ENCODE data around the gene APOL1. TPM values are rescaled to one million over a fixed set of nuclear protein-coding genes. Genes with fewer than 3 reads are reported as not detected.

Gene APOL1
- total RNA-seq, 2 donors from 2014 or later, result 19.6 to 22.9 TPM

- H3K4me1 ChIP-seq (replicated peaks), result peaks cover 3% of the 10 kb centered on the region
- H3K4me3 ChIP-seq, result no peak overlapping the region
- TF ChIP-seq POLR2AphosphoS5 (IDR thresholded peaks at IDR 0.05) (no peak), POLR2A (IDR thresholded peaks at IDR 0.05) (no peak)
- TF ChIP-seq, protein P1, sequence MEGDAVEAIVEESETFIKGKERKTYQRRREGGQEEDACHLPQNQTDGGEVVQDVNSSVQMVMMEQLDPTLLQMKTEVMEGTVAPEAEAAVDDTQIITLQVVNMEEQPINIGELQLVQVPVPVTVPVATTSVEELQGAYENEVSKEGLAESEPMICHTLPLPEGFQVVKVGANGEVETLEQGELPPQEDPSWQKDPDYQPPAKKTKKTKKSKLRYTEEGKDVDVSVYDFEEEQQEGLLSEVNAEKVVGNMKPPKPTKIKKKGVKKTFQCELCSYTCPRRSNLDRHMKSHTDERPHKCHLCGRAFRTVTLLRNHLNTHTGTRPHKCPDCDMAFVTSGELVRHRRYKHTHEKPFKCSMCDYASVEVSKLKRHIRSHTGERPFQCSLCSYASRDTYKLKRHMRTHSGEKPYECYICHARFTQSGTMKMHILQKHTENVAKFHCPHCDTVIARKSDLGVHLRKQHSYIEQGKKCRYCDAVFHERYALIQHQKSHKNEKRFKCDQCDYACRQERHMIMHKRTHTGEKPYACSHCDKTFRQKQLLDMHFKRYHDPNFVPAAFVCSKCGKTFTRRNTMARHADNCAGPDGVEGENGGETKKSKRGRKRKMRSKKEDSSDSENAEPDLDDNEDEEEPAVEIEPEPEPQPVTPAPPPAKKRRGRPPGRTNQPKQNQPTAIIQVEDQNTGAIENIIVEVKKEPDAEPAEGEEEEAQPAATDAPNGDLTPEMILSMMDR (IDR thresholded peaks at IDR 0.05), result peak; percentile 41 to 75 (median 60)
- no peaks in the 10 kb centered on the region for H3K27me3 ChIP-seq (replicated peaks; ENCODE audit: insufficient read depth)
- H3K27ac ChIP-seq, result no peak overlapping the region
- intact Hi-C loops (cut with DNase I), result loop anchor here (5.0 kb wide), 2 partner anchors 80 to 120 kb away; no protein-coding TSS in a partner anchor
- no peaks in the 10 kb centered on the region for H3K9me3 ChIP-seq
- peak; percentile 50 for DNase-seq (ENCODE audit: low spot score)
- WGBS, result 32% methylated on average over 18 of the region's 18 CpGs
- H3K36me3 ChIP-seq, result peaks cover 4 to 5% of the 10 kb centered on the region in 2 donors
Observed at GRCh38 chr22:36277482-36278291, 24.8 kb downstream of the APOL1 start.

DNA sequence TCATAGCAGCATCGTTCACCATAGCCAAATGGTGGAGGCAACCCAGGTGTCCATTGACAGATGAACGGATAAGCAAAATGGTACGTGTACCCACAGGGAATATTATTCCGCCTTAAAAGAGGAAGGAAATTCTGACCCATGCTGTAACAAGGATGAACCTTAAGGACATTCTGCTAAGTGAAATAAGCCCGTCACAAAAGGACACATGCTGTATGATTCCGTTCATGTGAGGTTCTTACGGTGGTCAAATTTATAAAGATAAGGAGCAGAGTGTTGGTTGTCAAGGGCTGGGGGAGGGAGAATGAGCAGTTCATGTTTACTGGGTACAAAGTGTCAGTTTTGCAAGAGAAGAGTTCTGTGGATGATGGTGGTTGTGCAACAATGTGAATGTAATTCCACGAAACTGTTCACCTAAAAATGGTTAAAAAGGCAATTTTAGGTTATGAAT lies 26.3 kb downstream of the APOL1 start:
- TF ChIP-seq POLR2AphosphoS5 (IDR thresholded peaks at IDR 0.05), result no peak
- TF ChIP-seq, protein P1 (IDR thresholded peaks at IDR 0.05), result no peak
- no peak for TF ChIP-seq POLR2A (IDR thresholded peaks at IDR 0.05)
- WGBS, result 54% methylated on average over 8 of the region's 8 CpGs
- DNase-seq (ENCODE audit: low spot score), result no peak
- Histone ChIP-seq H3K27me3 (replicated peaks; ENCODE audit: insufficient read depth) (no peaks in the 10 kb centered on the region), H3K27ac (no peak overlapping the region), H3K36me3 (peaks cover 6 to 15% of the 10 kb centered on the region in 2 donors), H3K9me3 (no peaks in the 10 kb centered on the region), H3K4me1 (replicated peaks) (peaks cover 3% of the 10 kb centered on the region), H3K4me3 (no peak overlapping the region)
- intact Hi-C loops (cut with DNase I), result loop anchor here (5.0 kb wide), 2 partner anchors 82 to 122 kb away; no protein-coding TSS in a partner anchor

GRCh38 chr22:36280379-36280778 lies 27.4 kb downstream of the APOL1 start:
- intact Hi-C loops (cut with DNase I), result loop anchor here (5.0 kb wide), 1 partner anchor 43 kb away; the partner anchor contains the start of gene APOL2
- no peaks in the 10 kb centered on the region for H3K9me3 ChIP-seq
- no peaks in the 10 kb centered on the region for H3K27me3 ChIP-seq (replicated peaks; ENCODE audit: insufficient read depth)
- H3K4me3 ChIP-seq, result no peak overlapping the region
- no peak overlapping the region for H3K27ac ChIP-seq
- TF ChIP-seq POLR2AphosphoS5 (IDR thresholded peaks at IDR 0.05), result peak; percentile 35
- TF ChIP-seq, protein P1 (IDR thresholded peaks at IDR 0.05), result no peak
- peaks cover 17 to 27% of the 10 kb centered on the region in 2 donors for H3K36me3 ChIP-seq
- no peak for DNase-seq (ENCODE audit: low spot score)
- WGBS, result 48% methylated on average over 8 of the region's 8 CpGs
- peaks cover 3% of the 10 kb centered on the region for H3K4me1 ChIP-seq (replicated peaks)

GRCh38 chr22:36281781-36282327 lies 28.9 kb downstream of the APOL1 start:
- DNase-seq (ENCODE audit: low spot score), result no peak
- WGBS, result 59% methylated on average over 14 of the region's 14 CpGs
- no peaks in the 10 kb centered on the region for H3K9me3 ChIP-seq
- no peaks in the 10 kb centered on the region for H3K27me3 ChIP-seq (replicated peaks; ENCODE audit: insufficient read depth)
- TF ChIP-seq POLR2A (IDR thresholded peaks at IDR 0.05) (no peak), POLR2AphosphoS5 (IDR thresholded peaks at IDR 0.05) (no peak)
- TF ChIP-seq, protein P1 (IDR thresholded peaks at IDR 0.05), result no peak
- peak overlapping the region in 1 of 2 donors; percentile 54 for H3K27ac ChIP-seq
- no peak overlapping the region for H3K4me3 ChIP-seq
- intact Hi-C loops (cut with DNase I), result loop anchor here (5.0 kb wide), 1 partner anchor 45 kb away; the partner anchor contains the start of gene APOL2
- peaks cover 21 to 38% of the 10 kb centered on the region in 2 donors for H3K36me3 ChIP-seq
- H3K4me1 ChIP-seq (replicated peaks), result peaks cover 3% of the 10 kb centered on the region

Measured in prostate gland (tissue), 2 donors.